Esophagus muscularis mucosa (tissue), 3 donors: Measurements from ENCODE around the gene PCED1B.

Experiments used
- POLR2A ChIP-seq: fragments of 450-650 bp; IDR thresholded peaks from one replicate; pipeline ENCODE4 v1.6.1; 2017; ENCODE audit warnings: antibody characterized with exemption, moderate library complexity, mild to moderate bottlenecking, low read depth
- POLR2AphosphoS5 ChIP-seq, 2 donors: sonication (generic); formaldehyde crosslinking; IDR thresholded peaks; one replicate each; pipeline ENCODE4 v1.6.1; 2017; ENCODE audit warnings: antibody characterized with exemption in 2 of 2
- TF ChIP-seq, protein P1 (sequence below), 3 experiments: fragments of 200-600 bp in 2 of 3; fragments of 450-650 bp in 1 of 3; sonication (generic) in 2 of 3; IDR thresholded peaks; one replicate each; pipeline ENCODE4 v1.5.1; 2017 to 2019; ENCODE audit warnings: antibody characterized with exemption in 3 of 3, mild to moderate bottlenecking in 2 of 3, moderate library complexity in 1 of 3

DNA sequence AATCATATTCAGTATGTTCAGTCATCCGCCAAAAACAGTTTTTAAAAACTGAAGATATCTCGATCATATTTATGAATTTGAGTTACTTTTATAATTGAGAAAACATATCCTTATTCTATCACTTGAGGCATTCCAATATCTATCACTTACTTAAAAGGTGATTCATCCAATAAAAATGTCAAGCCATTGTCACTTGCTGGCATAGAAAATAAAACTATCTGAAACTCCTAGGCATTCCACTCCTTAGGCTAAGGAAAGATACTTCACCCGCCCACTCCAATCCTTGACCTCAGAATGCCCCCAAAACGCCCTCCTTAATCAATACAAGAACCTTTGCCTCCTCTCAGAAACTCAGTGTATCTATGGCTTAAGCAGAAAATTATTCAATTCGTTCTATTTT lies 51.6 kb downstream of the PCED1B start:
- TF ChIP-seq POLR2A = no peak
- TF ChIP-seq, protein P1, sequence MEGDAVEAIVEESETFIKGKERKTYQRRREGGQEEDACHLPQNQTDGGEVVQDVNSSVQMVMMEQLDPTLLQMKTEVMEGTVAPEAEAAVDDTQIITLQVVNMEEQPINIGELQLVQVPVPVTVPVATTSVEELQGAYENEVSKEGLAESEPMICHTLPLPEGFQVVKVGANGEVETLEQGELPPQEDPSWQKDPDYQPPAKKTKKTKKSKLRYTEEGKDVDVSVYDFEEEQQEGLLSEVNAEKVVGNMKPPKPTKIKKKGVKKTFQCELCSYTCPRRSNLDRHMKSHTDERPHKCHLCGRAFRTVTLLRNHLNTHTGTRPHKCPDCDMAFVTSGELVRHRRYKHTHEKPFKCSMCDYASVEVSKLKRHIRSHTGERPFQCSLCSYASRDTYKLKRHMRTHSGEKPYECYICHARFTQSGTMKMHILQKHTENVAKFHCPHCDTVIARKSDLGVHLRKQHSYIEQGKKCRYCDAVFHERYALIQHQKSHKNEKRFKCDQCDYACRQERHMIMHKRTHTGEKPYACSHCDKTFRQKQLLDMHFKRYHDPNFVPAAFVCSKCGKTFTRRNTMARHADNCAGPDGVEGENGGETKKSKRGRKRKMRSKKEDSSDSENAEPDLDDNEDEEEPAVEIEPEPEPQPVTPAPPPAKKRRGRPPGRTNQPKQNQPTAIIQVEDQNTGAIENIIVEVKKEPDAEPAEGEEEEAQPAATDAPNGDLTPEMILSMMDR (IDR thresholded peaks at IDR 0.05) = no peak
- TF ChIP-seq POLR2AphosphoS5 (IDR thresholded peaks at IDR 0.05) = no peak
